H54 (cell line): ENCODE measurements around the gene SND1.

Experiments
- DNase-seq: peaks from one replicate; pipeline ENCODE4 v3.0.0; 2011; ENCODE audit warnings: low spot score, mixed read lengths; ENCODE audit not compliant: insufficient read length
- FAIRE-seq: peaks from 3 replicates; lab custom pipeline; 2011; peaks lifted over from hg19 to GRCh38; lab: Jason Lieb, UNC
- POLR2A ChIP-seq: IDR thresholded peaks from 2 replicates; pipeline ENCODE4 v1.6.1; 2011; ENCODE audit warnings: low read depth, mild to moderate bottlenecking, low read length

Gene SND1

DNA sequence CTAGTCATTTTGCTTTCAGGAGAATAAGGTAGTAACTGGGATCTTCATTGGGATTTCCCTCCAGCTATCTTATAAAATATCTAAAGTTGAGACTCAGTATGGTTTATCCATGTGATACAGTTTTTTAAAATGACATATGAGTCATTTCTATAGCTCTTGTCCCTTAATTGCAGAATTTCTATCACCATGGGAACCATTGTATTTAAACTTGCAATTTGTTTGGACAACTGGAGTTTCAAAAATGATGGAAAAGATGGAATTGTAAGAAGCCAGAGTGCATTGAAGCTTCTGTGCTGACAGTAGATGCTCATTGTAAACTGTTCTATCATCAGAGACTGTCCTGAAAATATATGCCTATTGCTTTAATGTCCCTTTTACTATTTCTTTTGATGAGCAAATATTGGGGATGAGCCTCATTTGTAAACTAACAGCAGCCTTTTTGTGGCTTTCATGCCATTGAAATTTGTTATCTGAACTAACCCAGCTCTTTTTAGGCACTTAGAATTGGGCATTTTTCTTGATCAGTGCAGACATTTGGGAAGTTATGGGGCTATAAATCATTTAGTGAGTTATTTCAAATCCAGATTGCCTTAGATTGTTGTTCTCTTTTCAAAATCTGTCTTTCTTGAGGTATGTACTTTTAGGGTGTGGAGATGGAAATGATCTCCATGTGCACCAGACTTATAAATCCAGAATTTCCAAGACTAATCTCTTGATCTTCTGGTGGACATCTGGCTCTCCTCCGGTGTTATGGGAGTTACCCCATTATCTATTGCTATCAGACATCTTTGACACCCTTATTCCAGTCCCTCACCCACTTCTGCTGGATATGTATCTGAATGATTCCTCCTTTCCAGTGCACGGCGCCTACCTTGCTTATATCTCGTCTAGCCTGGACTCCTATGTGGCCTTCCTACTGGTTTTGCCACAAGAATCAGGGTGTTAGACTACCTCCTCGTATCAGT, 159.0 kb downstream of the SND1 start:
- DNase-seq = no peak
- TF ChIP-seq POLR2A = no peak
- no peak for FAIRE-seq

DNA sequence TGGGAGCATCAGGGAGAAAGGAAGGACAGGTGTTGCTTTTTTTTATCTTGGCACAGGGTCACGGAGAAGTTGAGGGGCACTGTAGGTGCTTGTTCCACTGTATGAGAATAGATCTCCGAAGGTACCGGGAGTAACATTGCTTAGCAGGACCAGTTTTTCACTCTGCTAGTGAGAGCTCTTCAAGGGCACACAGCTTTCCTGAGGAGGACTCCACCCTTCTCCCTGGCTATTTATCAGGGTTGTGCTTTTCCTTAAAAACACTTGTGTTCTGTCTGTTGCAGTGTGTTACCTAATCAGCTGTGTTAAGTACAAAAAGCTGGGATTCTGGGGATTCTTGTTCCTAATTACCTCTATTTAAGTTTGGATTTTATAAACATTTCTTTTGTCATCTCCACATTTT, 160.5 kb downstream of the SND1 start:
- TF ChIP-seq POLR2A = no peak

DNA sequence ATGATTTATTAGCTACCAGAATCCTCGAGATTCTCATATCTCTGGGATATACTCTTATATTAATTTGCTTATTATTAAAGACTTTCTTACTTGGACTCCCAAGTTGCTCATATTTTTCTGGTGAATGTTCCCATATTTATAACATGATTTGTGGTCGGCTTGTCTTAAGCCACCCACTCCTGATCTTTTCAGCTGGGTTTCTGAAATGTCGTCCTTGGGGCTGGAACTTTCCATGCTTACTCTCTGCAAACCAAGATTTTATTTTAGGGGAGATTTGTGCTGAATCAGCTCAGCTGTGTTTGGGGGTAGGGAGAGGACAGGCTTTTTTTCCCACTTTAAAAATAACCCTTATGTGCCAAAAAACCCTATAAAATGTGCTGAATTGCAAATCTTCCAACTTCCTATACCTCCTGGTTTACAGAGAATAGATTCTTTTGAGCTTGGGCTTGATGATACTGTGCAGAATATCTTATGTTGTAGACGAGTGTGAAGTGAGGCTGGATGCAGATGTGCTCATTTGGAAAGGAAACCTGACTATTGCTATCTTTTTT, 162.1 kb downstream of the SND1 start:
- no peak for DNase-seq
- no peak for FAIRE-seq
- TF ChIP-seq POLR2A = no peak

More for the DNA sequence above, 160.5 kb downstream of the SND1 start:
- FAIRE-seq (no peak), DNase-seq (no peak)

DNA sequence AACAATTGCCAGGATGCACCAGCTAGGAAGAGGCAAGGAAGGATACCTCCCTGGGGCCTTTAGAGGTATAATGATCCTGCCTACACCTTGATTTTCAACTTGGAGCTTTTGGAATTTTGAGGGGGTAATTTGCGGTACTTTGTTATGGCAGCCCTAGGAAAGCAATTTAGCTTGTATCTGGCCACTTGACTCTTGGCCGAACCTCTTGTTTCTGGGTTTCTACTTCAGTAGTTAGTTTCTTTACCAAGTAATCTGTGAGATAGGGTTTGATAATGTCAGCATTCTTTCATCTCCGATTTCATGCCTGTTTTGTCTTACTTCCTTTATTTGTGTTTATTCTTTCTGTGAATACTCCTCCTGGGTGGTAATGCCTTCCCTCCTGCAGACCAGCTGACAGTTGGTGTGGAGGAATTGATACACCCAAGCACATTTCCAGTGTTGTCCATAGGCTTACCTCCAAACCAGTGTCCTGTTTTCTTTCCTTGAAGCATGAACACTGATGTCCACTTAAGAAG, 163.7 kb downstream of the SND1 start:
- no peak for DNase-seq
- TF ChIP-seq POLR2A = no peak
- no peak for FAIRE-seq

DNA sequence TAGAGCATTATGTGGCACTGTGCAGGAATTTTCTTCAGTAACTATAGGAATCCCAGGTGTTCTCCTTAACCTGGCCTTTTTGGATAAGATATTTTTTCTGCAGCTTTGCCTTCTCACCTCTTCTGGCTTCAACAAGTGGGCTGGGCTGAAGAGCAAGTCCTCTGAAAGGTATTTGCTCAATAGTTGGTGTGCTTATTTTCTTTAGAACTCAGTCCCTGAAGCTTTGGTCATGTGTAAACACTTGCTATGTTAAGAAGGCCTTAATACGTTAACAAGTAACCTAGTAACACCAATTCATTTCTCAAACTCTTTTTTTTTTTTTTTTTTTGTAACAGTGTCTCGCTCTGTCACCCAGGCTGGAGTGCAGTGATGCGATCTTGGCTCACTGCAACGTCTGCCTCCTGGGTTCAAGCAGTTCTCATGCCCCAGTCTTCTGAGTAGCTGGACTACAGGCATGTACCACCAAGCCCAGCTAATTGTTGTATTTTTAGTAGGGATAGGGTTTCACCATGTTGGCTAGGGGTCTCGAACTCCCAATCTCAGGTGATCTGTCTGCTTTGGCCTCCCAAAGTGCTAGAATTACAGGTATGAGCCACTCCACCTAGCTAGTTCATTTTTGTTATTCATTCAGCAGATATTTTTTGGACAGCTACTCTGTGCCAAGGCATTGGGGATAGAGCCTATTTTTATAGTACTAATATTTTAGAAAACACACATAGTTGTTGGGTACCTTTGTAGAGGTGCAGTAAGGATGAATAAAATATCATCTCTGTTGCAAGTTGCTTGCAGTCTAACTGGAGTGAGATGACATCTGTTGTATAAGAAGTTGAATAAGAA, 164.6 kb downstream of the SND1 start:
- FAIRE-seq (no peak), DNase-seq (no peak)
- TF ChIP-seq POLR2A = no peak

DNA sequence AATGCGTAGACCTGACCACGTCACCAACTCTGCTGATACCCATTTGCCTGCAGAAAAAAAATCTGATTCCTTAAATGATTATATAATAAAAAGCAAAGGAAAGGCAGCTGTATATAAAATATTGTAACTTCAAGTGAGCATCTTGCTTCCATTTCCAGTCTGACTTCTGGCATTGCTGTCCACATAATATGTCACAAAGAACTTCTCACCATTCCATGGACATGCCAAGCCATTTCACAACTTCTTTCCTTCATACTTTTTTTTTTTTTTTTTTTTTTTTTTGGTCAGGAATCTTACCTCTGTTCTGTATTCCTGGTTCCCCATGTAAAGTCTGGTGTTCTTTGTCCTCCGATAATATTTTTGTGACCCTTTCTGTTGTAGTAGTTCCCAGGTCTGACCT, 165.5 kb downstream of the SND1 start:
- FAIRE-seq = no peak
- TF ChIP-seq POLR2A = no peak
- no peak for DNase-seq

DNA sequence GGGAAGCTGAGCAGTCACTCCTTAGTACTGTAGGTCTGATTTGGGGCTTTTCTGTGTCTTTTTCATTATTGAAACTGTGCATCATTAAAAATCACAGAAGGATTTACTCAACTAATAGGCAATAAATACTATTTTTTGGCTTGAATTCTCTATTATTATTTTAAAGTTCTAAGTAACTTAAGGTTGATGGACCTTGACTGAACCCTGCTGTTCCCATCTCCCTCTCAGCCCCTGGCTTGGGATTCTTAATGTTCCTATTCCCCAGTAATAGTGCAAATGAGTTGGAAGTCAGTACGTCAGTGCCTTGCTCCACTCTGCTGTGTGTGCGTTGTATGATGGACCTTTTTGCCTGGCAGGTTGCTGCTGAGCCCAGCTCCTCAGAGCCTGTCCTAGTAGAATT, 166.3 kb downstream of the SND1 start:
- TF ChIP-seq POLR2A = no peak
- no peak for FAIRE-seq

DNA sequence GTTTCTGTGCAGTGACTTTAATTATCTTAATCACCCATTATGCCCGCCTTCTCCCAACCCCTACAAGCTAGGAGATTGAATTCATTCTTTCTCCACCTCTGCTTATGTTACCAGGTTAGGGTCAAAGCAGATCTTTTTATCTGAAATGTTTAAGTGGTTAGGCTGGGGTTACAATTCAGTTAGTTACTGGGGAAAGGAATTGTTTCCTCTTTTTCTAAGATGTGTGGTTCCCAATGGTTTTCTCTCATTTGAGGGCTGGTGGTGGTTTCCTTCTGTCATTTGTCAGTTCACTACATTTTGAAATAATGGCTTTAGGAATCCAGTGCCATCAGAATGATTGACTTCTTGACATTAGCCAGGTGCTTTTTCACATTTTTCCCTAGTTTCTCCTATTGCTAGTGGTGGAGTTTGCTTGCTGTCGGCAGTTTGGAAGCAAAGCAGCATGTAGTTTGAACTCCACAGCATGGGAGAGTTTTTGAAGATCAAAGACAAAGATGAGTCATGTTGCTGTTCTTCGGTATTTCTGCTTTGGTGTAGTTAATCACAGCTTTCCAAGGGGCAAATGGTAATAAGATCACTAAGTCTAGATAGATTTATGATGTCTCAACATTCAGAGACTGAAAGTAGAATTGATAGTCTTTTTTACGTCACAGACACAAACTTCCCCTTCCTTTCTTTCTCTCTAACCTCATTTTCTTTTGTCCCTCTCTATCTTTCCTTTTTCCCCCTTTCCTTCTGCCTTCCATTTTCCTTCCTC, 168.2 kb downstream of the SND1 start:
- FAIRE-seq (peak; percentile 57), DNase-seq (peak; percentile 12)
- no peak for TF ChIP-seq POLR2A

More for the DNA sequence above, 166.3 kb downstream of the SND1 start:
- no peak for DNase-seq

DNA sequence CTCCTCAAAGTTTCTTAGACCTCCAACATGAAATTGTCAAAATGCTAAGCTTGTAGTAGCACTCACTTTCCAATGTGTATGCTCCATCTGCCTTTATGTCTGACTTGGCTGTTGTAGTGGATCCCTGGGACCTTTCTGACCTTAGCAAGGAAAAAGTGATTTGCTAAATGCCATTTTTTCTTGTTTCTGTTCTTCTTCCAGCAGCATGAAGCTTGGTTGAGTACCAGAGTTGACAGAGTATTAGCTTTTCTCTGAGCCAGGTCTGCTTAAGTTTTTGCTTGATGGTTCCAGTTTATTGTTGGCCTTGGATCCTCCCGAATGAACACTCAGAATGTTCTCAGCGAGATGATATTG, 168.7 kb downstream of the SND1 start:
- TF ChIP-seq POLR2A = no peak
- DNase-seq (no peak), FAIRE-seq (no peak)

DNA sequence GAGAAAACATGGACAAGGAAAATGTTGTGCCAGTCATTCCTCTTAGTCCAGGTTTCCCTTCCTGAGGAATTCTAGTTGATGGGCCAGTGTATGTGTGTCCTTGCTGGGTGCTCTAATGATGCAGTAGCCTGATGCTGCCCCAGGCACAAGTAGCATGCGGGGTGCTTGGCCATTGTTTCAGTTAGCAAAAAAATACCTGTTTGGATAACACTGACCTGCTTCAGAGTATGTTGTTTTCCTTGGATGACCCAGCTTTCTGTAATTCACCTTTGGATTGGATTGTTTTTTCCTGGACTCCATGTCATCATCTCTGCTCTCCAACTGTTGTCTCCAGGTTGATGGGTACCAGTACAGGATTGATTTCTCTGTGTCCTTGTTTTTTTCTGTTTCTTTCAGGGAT, 169.2 kb downstream of the SND1 start:
- DNase-seq = no peak
- TF ChIP-seq POLR2A = no peak

DNA sequence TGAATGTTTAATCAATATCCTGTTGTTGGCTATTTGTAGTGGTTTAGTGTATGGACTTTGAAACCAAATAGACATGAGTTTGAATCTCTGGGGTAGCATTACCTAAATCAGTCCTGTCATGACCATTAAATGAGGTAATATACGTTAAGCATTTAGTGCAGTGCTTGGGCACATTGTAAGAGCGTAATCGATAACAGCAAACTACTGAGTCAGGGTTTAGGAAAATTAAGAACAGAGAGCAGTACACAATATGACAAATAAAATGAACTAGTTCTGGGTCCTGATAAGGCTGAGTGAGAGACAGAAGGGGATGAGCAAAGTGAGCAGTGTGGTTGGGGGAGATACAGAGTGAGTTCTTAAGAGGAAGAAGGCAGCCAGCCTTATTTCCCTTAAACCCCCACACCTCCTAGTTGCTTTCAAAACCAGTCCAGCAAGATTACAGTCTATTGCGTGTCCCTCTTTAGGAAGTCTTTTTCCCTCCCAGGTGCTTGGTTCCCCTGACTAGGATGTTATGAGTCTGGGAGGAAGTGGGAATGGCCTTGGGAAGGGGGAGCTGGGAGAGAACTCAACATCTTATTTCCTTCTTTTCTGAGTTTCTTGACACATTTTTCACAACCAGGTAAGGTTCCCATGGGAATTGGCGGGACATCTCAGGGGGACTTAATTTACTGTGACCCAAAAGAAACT, 171.0 kb downstream of the SND1 start:
- TF ChIP-seq POLR2A = no peak
- FAIRE-seq = no peak
- no peak for DNase-seq

More for the DNA sequence above, 169.2 kb downstream of the SND1 start:
- no peak for FAIRE-seq

DNA sequence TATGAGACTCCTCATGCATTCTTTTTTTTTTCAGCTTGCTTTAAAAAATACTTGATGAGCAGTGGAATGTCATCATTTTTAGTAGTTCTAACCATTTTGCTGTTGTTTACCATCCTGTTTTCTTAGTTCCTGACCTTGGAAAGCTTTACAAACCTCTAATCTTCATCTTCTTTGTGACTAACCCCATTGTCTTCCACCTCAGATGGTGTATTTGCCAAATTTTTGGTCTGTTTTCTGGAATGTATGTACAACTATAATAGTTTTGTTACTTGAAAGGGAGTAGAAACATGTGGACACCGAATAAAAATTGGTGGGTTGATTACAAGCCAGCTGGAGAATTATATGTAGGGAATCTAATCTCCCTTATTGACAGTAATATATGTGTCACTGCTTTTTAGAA, 172.7 kb downstream of the SND1 start:
- FAIRE-seq (no peak), DNase-seq (no peak)
- no peak for TF ChIP-seq POLR2A
